ENCODE measurements around the gene EIF4G3.
A peak's percentile ranks its signal among the peaks of the same experiment; 100 is the strongest.
"Not testable (repeated sequence)": the region's sequence is repeated elsewhere in the genome, so short reads cannot be mapped to it uniquely, and the experiment has no call there.

EIF4G3 gene

DNA sequence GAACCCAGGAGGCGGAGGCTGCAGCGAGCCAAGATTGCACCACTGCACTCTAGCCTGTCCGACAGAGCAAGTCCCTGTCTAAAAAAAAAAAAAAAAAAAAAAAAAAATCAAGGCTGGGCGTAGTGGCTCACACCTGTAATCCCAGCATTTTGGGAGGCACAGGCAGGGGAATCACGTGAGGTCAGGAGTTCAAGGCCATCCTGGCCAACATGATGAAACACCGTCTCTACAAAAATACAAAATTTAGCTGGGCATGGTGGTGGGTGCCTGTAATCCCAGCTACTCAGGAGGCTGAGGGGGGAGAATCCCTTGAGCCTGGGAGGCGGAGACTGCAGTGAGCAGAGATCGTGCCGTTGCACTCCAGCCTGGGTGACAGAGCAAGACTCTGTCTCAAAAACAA, 387.1 kb downstream of the EIF4G3 start:
- not testable (repeated sequence) for H4K8ac ChIP-seq (ENCODE audit: low read length); H2BK120ac ChIP-seq (ENCODE audit: low read depth, low read length); H2BK5ac ChIP-seq (ENCODE audit: low read depth, low read length, poor library complexity, severe bottlenecking); H3K27me3 ChIP-seq (ENCODE audit: control insufficient read depth in 1 of 2, insufficient read depth in 1 of 2, low read length in 2 of 2); H3K27ac ChIP-seq (ENCODE audit: low read length, poor library complexity, severe bottlenecking); H3K4ac ChIP-seq (ENCODE audit: low read depth in 1 of 2, low read length in 2 of 2); H4K91ac ChIP-seq (ENCODE audit: low read length); H2AFZ ChIP-seq (ENCODE audit: low read depth, low read length); H3K4me2 ChIP-seq (ENCODE audit: low read length, poor library complexity, severe bottlenecking); H3K9ac ChIP-seq (ENCODE audit: low read length); H3K9me3 ChIP-seq (ENCODE audit: control insufficient read depth, low read length); H2AK5ac ChIP-seq (ENCODE audit: low read length, severe bottlenecking); H3K4me1 ChIP-seq (ENCODE audit: control insufficient read depth, insufficient read depth, low read depth, low read length); H2BK12ac ChIP-seq (ENCODE audit: low read length in 2 of 2); H3K36me3 ChIP-seq (ENCODE audit: control insufficient read depth in 1 of 2, insufficient read depth in 2 of 2, low read depth in 1 of 2, low read length in 2 of 2); H3K14ac ChIP-seq (ENCODE audit: low read length in 2 of 2); H3K23ac ChIP-seq (ENCODE audit: low read length in 2 of 2); DNase-seq; H3K4me3 ChIP-seq (ENCODE audit: insufficient read depth in 1 of 2, low read depth in 1 of 2, low read length in 2 of 2); H3K18ac ChIP-seq (ENCODE audit: low read depth in 1 of 2, low read length in 2 of 2); H2BK15ac ChIP-seq (ENCODE audit: low read depth, poor library complexity, severe bottlenecking); H3K79me1 ChIP-seq (replicated peaks; ENCODE audit: low read length, poor library complexity, severe bottlenecking)
- WGBS, result 94% methylated on average over 9 of the region's 9 CpGs

DNA sequence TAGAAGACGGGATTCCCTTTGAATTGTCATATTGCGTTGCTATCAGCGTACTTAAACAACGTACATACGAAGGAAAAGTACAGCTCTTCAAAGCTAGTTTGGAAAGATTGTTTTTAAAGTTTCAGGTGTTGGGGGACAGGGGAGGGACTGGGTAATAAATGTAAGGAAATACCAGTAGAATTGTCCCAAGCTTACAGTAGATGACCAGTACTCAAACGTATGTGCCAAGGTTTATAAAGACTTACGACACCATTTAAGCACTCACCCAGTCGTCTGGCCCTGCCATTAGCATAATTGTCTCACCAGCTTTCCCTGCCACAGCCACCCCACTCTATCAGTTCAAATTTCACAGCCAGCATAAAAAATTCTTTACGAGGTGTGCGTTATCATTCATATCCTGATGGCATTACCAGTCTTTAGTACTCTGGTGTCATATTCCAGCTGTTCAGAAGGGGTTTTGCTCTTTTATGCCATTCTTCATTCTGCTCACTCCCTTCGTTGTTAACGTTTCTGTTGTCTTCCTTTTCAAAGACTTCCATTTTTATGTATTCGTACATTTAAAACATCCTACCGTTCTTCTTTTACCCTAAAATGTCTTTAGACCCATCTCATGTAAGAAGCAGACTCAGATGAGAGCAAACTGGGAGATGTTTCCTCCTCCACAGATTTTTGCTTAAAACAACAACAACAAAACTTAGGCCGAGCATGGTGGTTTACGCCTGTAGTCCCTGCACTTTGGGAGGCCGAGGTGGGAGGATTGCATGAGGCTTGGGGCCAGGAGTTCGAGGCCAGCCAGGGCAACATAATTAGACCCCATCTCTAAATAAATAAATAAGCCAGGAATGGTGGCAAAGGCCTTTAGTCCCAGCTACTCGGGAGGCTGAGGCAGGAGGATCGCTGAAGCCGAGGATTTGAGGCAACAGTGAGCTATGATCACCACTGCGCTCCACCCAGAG, 388.6 kb downstream of the EIF4G3 start:
- 46% methylated on average over 22 of the region's 22 CpGs for WGBS
- Histone ChIP-seq H2BK5ac (ENCODE audit: low read depth, low read length, poor library complexity, severe bottlenecking) (no peak overlapping the region), H2BK120ac (ENCODE audit: low read depth, low read length) (peak overlapping the region; percentile 64), H2AFZ (ENCODE audit: low read depth, low read length) (peak overlapping the region; percentile 55), H3K79me1 (replicated peaks; ENCODE audit: low read length, poor library complexity, severe bottlenecking) (peaks cover 1% of the 10 kb centered on the region), H3K4ac (ENCODE audit: low read depth in 1 of 2, low read length in 2 of 2) (peak overlapping the region; percentile 46 to 99), H3K4me1 (ENCODE audit: control insufficient read depth, insufficient read depth, low read depth, low read length) (peaks cover 7% of the 10 kb centered on the region), H3K27me3 (ENCODE audit: control insufficient read depth in 1 of 2, insufficient read depth in 1 of 2, low read length in 2 of 2) (no peaks in the 10 kb centered on the region), H3K18ac (ENCODE audit: low read depth in 1 of 2, low read length in 2 of 2) (peak overlapping the region in 1 of 2 experiments; percentile 76), H3K23ac (ENCODE audit: low read length in 2 of 2) (peak overlapping the region in 1 of 2 experiments; percentile 7), H4K8ac (ENCODE audit: low read length) (peak overlapping the region; percentile 79), H4K91ac (ENCODE audit: low read length) (no peak overlapping the region), H2AK5ac (ENCODE audit: low read length, severe bottlenecking) (no peak overlapping the region), H2BK15ac (ENCODE audit: low read depth, poor library complexity, severe bottlenecking) (no peak overlapping the region), H3K36me3 (ENCODE audit: control insufficient read depth in 1 of 2, insufficient read depth in 2 of 2, low read depth in 1 of 2, low read length in 2 of 2) (no peaks in the 10 kb centered on the region), H3K14ac (ENCODE audit: low read length in 2 of 2) (no peak overlapping the region), H3K9me3 (ENCODE audit: control insufficient read depth, low read length) (no peaks in the 10 kb centered on the region), H3K27ac (ENCODE audit: low read length, poor library complexity, severe bottlenecking) (peak overlapping the region; percentile 99), H3K9ac (ENCODE audit: low read length) (peak overlapping the region; percentile 95), H3K4me2 (ENCODE audit: low read length, poor library complexity, severe bottlenecking) (peak overlapping the region; percentile 93), H3K4me3 (ENCODE audit: insufficient read depth in 1 of 2, low read depth in 1 of 2, low read length in 2 of 2) (peak overlapping the region; percentile 89 to 99), H2BK12ac (ENCODE audit: low read length in 2 of 2) (no peak overlapping the region)
- DNase-seq, result peak; percentile 89

DNA sequence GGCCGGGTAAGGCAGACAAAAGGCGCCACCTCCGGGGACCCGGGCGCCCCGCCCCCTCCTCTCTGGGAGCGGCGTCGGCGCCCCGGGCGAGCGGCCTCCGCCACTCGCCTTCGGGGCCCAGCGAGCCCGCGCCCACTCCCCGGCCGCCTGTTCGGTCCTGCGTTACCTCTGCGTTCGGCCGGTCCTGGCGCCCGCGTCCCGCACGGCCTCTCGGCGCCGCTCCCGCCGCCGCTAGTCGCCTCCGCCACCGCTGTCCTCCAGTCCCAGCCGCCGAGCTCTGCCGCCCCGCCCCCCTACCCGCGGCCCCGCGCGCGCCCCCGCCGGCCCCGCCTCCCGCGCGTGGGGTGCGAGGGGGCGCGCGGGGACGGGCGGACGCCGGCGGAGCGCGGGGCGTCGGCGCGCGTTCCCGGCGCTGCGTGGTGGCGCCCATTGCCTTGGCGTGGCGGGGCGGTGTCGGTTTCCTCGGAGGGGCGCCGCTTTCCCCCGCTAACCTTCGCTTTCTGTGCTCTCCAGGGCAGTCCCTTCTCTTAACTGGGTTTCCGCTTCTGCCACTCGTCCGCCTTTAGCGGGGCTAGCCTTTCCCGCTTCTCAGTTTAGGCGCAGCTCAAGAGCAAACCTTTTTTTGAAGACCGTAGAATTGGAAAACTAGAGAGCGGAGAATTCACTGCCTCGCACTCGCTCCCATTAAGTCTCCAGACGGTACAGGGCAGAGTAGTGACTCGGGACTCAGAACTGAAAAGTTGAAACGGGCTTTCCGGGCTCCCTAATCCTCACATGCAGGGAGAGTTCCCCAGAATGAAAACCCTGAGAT, 389.5 kb downstream of the EIF4G3 start, which contains the start of gene HP1BP3:
Gene HP1BP3 (minus strand): TSS at position 279 of the 811 bp plus-strand sequence. CDS start 6,867 bp downstream, outside the sequence.
- peak within 1 kb of the TSS; percentile 96 for H2BK5ac ChIP-seq (ENCODE audit: low read depth, low read length, poor library complexity, severe bottlenecking)
- peak within 1 kb of the TSS; percentile 93 for H3K4me2 ChIP-seq (ENCODE audit: low read length, poor library complexity, severe bottlenecking)
- H3K18ac ChIP-seq (ENCODE audit: low read depth in 1 of 2, low read length in 2 of 2), result peak within 1 kb of the TSS; percentile 98
- no peaks in the 10 kb centered on the region for H3K9me3 ChIP-seq (ENCODE audit: control insufficient read depth, low read length)
- peak within 1 kb of the TSS; percentile 80 to 99 for H3K4ac ChIP-seq (ENCODE audit: low read depth in 1 of 2, low read length in 2 of 2)
- peaks cover 7% of the 10 kb centered on the region for H3K4me1 ChIP-seq (ENCODE audit: control insufficient read depth, insufficient read depth, low read depth, low read length)
- peak within 1 kb of the TSS; percentile 99 for H3K27ac ChIP-seq (ENCODE audit: low read length, poor library complexity, severe bottlenecking)
- H2AFZ ChIP-seq (ENCODE audit: low read depth, low read length), result peak within 1 kb of the TSS; percentile 56
- H2BK12ac ChIP-seq (ENCODE audit: low read length in 2 of 2), result peak within 1 kb of the TSS in 1 of 2 experiments; percentile 69
- H3K36me3 ChIP-seq (ENCODE audit: control insufficient read depth in 1 of 2, insufficient read depth in 2 of 2, low read depth in 1 of 2, low read length in 2 of 2), result no peaks in the 10 kb centered on the region
- no peaks in the 10 kb centered on the region for H3K27me3 ChIP-seq (ENCODE audit: control insufficient read depth in 1 of 2, insufficient read depth in 1 of 2, low read length in 2 of 2)
- peak within 1 kb of the TSS; percentile 94 for H2BK120ac ChIP-seq (ENCODE audit: low read depth, low read length)
- DNase-seq, result peak; percentile 77
- H4K8ac ChIP-seq (ENCODE audit: low read length), result peak within 1 kb of the TSS; percentile 95
- H2BK15ac ChIP-seq (ENCODE audit: low read depth, poor library complexity, severe bottlenecking), result peak within 1 kb of the TSS; percentile 90
- under 1% methylated on average over 75 of the region's 99 CpGs for WGBS
- peak within 1 kb of the TSS; percentile 99 to 100 for H3K4me3 ChIP-seq (ENCODE audit: insufficient read depth in 1 of 2, low read depth in 1 of 2, low read length in 2 of 2)
- peak within 1 kb of the TSS; percentile 16 for H2AK5ac ChIP-seq (ENCODE audit: low read length, severe bottlenecking)
- H3K23ac ChIP-seq (ENCODE audit: low read length in 2 of 2), result peak within 1 kb of the TSS; percentile 15 to 99
- H3K79me1 ChIP-seq (replicated peaks; ENCODE audit: low read length, poor library complexity, severe bottlenecking), result peaks cover 1% of the 10 kb centered on the region
- H3K14ac ChIP-seq (ENCODE audit: low read length in 2 of 2), result peak within 1 kb of the TSS in 1 of 2 experiments; percentile 100
- H3K9ac ChIP-seq (ENCODE audit: low read length), result peak within 1 kb of the TSS; percentile 98
- H4K91ac ChIP-seq (ENCODE audit: low read length), result peak within 1 kb of the TSS; percentile 94

All from mesenchymal stem cell (in vitro differentiated cells and primary cell).